DMS 273 (cell line): Measurements from ENCODE around the gene MACROD2.

Experiments used
- DNase-seq: peaks from one replicate; lab custom pipeline; 2025; ENCODE audit not compliant: unreplicated experiment; lab: John Stamatoyannopoulos, UW

MACROD2 gene

GRCh38 chr20:14838663-14839628, 843.6 kb downstream of the MACROD2 start:
- DNase-seq, result peak; percentile 54

DNA sequence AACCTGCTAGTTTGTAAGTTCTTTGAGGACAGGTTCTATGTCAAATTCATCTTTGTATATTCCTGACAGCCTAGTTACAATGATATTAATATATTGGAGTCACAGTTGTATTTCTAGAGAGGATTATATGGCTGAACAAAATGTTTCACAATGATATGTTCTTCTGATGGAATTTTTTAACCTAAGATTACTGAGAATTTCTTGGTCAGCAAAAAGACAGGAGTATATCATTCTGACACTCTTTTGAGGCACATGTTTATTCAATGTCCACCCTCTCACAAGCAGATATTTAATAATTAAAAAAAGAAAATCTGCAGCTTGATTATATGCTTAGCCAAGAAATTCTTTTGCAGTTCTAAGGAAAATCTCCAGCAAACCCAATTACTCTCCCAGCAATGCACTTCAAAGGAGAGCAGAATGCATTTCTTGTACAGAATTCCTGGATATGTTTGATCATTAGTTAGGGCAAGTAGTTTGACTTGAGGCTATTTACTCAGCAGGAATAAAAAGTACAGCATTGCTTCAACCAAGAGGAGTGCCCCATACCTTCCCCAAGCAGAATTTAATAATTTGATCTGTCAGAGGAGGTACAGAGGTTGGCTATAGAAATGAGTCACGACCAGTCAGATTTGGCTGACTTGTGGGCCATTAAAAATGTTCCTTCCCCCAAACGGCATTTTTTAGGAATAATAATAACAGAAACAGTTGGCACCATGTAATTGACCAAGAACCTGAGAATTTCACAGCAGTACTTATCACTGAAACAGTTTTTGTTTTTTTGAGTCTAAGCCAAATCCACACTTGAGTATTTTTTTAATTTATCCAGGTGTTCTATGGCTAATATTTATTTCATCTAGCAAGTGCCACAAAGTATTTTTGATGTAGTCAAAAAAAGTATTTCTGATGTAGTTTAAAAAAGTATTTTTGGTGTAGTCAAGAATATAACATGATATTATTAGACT, 850.2 kb downstream of the MACROD2 start:
- no peak for DNase-seq

DNA sequence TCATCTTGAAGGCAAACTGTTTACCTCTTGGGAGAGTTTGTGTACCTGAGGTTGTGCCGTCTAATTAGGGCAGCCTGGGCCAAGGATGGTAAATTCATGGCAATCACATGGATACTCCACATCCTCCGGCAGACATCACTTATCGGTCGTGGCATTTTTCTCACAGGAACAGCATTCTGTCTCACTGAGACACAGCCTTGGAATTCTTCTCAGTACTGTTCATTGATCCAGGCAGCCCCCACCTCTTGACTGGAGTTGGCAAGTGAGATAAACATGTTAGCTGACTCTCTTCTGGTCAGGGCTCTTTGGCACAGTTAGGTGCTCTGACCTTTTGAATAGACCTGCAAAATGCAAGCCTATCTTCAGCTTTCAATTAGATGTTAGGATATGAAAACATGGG, 853.5 kb downstream of the MACROD2 start:
- no peak for DNase-seq

GRCh38 chr20:14853079-14853478, 857.8 kb downstream of the MACROD2 start:
- DNase-seq, result no peak

GRCh38 chr20:14855171-14855570, 859.9 kb downstream of the MACROD2 start:
- DNase-seq, result no peak

DNA sequence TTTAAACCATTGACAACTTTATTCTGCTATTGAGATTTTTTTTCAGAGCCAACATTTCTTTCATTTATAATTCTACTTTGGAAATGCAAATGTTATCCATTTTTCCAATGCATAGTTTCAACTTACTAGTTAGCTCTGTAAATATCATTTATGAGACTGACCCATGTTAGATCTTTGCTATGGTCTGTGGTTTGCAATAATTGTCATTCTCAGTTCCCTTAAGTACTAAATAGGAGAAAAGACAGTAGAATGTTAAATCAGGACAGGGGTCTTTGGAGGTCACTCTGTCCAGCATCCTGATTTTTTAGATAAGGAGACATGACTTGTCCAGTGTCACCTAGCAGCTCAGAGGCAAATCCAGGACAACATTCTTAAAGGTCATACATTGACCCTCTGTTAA, 864.3 kb downstream of the MACROD2 start:
- no peak for DNase-seq

GRCh38 chr20:14860410-14860814, 865.1 kb downstream of the MACROD2 start:
- DNase-seq, result peak; percentile 50

DNA sequence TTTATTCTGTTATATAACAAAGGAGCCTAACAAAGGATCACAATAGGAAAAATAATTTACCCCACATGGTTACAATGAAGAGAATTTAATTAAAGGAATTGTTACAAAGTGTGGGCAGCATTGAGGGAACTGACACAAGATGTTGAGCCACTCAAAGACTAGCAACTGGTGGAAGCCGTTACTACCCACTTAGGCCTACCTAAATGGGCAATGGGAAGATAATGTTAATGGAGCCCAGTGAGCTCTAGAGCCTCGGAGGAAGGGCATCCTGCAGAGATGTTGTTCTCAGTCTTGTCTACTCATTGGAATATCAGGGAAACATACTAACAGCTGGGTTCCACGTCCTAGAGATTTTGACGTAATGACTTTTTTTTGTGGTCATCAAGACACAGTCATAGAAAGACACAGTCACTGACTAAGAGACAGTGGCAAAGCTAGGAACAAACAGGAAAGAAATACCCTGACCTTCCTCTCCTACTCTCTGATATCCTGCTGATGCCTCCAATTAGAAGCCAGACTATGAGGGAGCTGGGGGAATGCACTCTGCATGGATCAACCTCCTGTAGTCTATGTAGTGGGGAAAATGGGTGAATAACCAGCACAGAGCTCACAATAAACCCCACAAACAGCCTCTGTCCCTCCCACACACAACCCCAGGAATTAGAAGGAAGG, 865.8 kb downstream of the MACROD2 start:
- DNase-seq, result no peak

- DNase-seq, result no peak
These were observed 869.9 kb downstream of the MACROD2 start for GRCh38 chr20:14865169-14865568.

- DNase-seq, result no peak
These were observed 870.4 kb downstream of the MACROD2 start for GRCh38 chr20:14865731-14866130.

- DNase-seq, result no peak
These were observed 871.7 kb downstream of the MACROD2 start for GRCh38 chr20:14866841-14867514.

GRCh38 chr20:14877301-14878028, 882.1 kb downstream of the MACROD2 start:
- no peak for DNase-seq

- DNase-seq, result no peak
These were observed 883.3 kb downstream of the MACROD2 start for GRCh38 chr20:14878676-14879019.

- DNase-seq, result no peak
These were observed 883.8 kb downstream of the MACROD2 start for GRCh38 chr20:14879020-14879697.

DNA sequence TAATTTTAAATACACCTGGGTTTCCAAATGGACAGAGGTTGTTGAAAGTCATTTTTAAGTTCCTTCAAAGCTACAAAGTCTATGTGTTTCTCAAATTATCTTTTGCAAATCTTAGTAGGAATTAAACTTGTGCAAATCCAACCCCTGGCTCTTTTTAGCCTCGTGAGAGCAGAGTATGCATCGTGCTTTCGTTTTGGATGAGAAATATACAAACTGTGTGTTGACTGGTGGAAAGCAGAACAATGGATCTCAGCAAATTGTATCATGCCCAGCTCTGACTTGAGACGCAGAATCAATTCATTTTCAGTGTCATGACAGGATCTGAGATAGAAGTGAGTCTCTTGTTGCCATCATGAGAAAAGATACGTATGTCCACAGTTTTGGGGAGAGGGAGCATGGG, 884.5 kb downstream of the MACROD2 start:
- no peak for DNase-seq

GRCh38 chr20:14881518-14881917, 886.2 kb downstream of the MACROD2 start:
- no peak for DNase-seq

DNA sequence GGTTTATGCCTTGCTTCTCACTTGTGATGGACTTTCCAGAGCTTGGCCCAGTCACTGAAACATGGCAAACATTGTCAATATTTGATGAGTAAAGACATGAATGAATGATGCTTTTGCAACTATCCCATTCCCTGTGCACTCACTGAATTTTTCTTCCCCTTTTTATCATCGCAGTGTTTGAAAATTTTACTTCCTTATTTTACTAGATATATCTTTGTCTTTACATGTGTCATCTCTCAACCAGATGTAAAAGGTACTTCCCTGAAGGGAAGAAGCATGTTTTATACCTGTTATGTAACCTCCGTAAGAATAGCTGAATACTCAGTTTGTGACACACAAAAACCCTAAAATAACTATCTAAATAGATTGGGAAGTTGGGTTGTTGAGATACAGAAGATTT, 886.8 kb downstream of the MACROD2 start:
- no peak for DNase-seq

GRCh38 chr20:14882846-14883245, 887.5 kb downstream of the MACROD2 start:
- DNase-seq, result no peak

DNA sequence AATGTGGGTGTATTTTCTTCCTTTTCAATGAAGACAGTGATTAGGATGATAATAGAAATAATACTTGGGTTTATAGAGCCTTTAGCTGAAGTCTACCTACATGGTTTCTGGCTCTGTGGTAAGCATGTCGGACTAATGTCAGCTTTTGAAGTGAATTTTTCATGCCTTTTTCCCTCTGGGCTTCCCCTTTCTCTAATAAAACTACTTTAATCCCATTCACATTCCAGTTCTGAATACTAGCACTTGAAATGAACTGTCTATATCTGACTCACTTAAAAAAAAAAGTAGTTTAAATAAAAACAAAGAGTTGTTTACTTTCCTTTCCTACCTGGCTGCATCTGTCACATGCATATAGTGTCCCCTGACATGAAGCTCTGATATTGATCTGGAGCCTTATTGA, 888.0 kb downstream of the MACROD2 start:
- no peak for DNase-seq
